GM19438 (cell line): Measurements from ENCODE around the gene SDC4.
A peak's percentile ranks its signal among the peaks of the same experiment; 100 is the strongest.

Experiments
- ATAC-seq: cut with Tn5 transposase; IDR thresholded peaks from one replicate; pipeline ENCODE4 v1.9.1; 2021; ENCODE audit warnings: low read depth; ENCODE audit not compliant: unreplicated experiment

The SDC4 gene

GRCh38 chr20:45301824-45302271, 46.4 kb downstream of the SDC4 start:
- ATAC-seq: no peak

GRCh38 chr20:45300961-45301360, 47.3 kb downstream of the SDC4 start:
- ATAC-seq: no peak

GRCh38 chr20:45299786-45300185, 48.4 kb downstream of the SDC4 start:
- no peak for ATAC-seq

- no peak for ATAC-seq
Observed at GRCh38 chr20:45297786-45298497, 50.3 kb downstream of the SDC4 start.

GRCh38 chr20:45294659-45295058, 53.6 kb downstream of the SDC4 start:
- no peak for ATAC-seq

- ATAC-seq: no peak
Observed at GRCh38 chr20:45294003-45294368, 54.2 kb downstream of the SDC4 start.

- peak; percentile 75 for ATAC-seq
Observed at GRCh38 chr20:45293041-45294002, 54.9 kb downstream of the SDC4 start.

- no peak for ATAC-seq
Observed at GRCh38 chr20:45292343-45292742, 55.9 kb downstream of the SDC4 start.

GRCh38 chr20:45291526-45291925, 56.7 kb downstream of the SDC4 start:
- ATAC-seq: no peak

- no peak for ATAC-seq
Observed at GRCh38 chr20:45290677-45291355, 57.4 kb downstream of the SDC4 start.

GRCh38 chr20:45289942-45290676, 58.1 kb downstream of the SDC4 start:
- no peak for ATAC-seq

- no peak for ATAC-seq
Observed at GRCh38 chr20:45288860-45289259, 59.4 kb downstream of the SDC4 start.

- ATAC-seq: no peak
Observed at GRCh38 chr20:45288376-45288775, 59.8 kb downstream of the SDC4 start.

- ATAC-seq: no peak
Observed at GRCh38 chr20:45283551-45284057, 64.6 kb downstream of the SDC4 start.

- no peak for ATAC-seq
Observed at GRCh38 chr20:45282700-45283550, 65.3 kb downstream of the SDC4 start.

- ATAC-seq: no peak
Observed at GRCh38 chr20:45279992-45280391, 68.2 kb downstream of the SDC4 start.

GRCh38 chr20:45275338-45275737, 72.9 kb downstream of the SDC4 start:
- ATAC-seq: no peak
